Measurements from ENCODE around the gene PROM1.

Gene PROM1

DNA sequence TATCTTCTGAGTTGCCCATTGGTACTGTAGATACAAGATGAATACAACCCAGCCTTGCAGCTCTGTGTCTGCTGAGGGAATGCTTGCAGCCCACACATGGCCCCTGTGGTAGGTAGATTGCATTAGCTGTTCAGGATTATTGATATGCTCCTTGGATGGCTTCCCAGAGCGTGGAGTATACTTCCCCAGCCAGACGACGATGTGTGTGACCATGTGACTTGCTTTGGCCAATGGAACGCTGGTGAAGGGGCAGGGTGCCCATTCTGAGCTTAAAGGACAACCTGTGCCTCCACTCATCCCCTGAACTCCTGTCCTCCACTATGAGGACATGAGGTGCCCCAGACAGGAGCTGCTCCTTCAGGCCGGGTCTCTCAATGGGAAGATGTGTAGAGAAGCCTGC is 96.9 kb downstream of the PROM1 start:
- no peak for DNase-seq

DNA sequence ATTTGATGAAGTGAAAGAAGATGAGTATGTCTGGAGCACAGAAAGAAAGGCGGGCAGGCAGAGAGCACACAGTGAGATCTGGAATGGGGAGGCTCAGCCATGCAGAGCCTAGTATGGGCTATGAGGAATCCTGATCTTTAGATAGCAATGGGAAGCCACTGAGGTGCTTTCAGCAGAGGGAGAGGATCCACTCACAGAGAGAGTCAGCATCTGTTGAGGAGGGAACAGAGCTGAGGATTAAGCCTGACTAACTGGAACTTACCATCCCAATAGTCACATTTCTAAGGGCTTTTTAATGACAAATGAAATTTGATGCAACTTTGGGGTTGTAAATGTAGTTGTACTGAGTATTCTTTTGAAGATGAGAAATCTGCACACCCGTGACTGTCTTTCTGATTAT is 100.2 kb downstream of the PROM1 start:
- DNase-seq: no peak

DNA sequence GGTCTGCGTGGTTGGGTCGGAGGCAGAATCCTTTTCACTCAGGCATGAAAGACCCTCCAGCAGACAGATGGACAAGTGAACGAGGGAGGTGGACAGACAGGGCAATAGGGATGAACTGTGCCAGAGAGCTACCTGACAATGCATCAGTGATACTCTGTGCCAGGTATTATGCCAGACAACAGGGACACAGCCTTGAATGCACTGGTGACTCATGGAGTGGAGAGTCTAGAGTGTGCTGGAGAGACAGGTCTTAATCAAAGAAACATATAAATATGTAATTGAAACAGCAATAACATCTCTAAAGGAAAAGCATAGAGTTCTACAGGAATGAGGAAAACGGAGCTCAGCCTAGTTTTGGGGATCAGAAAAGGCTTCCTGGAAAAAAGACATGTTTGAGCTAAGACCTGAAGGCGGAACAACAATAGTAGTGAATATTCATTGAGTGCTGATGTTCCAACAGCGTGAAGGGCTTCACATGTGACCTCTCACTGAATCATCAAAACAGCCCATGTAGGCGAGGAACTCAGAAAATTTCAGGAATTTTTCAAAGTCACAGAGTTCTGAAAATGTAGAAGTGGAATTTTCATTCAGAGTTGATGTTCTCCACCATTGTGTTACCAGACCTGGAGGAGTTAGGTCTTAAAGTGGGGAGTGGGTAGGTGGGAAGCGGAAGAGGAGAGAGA is 100.8 kb downstream of the PROM1 start:
- peak; percentile 33 for DNase-seq

DNA sequence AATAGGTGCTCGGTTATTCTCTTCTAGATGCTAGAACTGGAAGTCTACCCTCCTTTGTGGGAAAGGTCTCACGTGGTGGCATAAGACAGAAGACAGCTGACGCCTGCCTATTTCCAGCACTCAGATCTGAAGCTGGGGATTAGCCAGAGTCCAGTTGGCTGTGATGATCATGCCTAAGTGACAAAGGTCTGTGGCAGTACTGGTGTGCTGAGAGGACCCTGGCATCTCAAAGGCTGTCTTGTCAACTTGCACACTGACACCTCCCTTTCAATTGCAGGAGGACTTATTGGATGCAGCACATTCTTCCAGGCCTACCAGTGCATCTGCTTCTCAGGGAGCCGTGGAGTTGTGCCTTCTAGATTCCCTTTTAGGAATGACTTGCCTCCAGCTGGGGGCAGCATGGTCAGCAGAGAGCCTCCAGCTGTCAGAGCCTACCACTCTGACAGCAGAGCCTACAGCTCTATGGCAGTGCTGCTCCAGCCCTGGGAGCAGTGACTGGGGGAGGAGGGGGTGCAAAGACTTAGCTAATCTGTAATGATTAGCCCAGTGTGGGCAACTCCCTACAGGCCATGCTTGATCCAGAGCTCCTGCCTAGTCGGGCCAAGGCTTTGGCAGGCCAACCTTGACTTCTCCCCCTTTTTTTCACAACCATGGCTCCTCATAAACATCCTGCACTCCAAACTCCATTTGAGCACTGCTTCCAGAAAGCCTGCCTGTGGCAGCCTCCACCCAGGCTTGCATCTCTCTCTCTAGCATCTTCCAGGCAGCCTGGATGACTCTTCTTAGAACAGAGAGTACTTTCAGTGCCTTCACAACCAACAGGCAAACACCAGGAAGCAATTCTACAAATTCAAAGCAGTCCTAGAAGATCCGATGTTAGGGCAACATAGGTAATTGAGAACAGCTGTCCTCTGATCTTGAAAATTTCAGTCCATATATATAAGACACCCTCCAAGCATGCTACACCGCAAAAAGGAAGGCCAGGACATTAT is 107.1 kb downstream of the PROM1 start:
- DNase-seq: no peak

DNA sequence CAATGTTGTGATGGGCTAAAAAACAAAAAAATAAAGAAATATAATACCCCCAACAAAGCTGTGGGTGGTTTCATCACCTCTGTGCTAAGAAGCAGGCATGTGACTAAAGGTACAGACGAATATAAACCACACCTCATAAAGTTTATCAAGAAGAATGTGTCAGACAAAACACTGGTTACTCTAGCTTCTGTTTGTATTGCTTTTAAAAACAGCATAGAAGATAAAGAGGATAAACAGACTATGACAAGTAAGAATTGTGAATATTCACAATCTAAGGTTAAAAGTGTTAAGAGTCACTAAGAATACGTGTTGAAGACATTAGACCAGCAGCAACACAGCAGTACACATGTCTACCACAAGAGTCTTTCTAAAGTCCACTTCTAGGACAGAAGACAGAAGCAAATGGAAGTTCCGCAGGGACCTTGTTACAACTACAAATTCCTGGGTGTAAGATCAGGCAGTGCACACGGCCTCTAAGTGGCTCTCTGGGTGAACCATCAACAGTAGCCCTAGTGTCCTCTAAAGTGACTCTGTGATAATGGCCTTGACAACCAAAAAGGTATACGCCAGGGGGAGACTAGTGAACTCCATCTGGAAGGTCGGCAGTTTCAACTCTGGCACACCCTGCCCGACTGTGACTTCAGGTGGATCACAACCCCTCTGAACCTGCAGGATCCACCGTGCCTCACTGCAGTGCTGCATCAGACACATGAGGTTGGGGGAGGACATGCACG is 112.6 kb downstream of the PROM1 start:
- DNase-seq: no peak

DNA sequence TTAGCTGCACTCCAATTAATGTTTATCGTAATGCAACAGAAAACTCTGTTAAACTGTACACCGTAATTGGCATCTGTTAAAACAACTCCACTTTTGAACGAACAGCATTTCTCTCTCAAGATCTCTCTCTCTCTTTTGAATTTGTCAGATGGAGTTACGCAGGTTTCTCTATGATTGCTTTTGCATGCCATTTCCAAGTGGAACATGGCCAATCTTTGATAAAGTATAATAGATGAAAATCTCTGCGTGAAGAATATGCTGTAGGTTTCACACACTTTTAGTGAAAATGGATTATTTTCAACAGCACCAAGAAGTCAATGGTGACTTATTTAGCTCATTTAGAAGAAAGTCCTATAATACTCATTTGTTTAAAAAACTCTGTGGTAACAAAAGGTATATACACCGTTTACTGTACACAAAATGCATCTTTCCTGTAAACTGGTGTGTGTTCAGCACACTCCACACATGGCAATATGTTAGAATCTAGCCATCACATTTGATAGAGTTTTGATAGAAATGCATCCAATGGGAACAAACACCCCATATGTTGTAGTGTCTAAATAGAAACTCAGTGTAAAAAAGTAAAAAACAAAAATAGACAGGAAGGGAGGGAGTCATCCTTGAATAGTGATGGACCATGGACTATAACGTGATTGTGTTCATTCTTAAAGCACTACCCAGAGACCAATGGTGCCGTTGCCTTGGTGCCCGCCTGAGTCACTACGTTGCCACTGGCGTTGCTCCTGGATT is 115.1 kb downstream of the PROM1 start:
- no peak for DNase-seq

DNA sequence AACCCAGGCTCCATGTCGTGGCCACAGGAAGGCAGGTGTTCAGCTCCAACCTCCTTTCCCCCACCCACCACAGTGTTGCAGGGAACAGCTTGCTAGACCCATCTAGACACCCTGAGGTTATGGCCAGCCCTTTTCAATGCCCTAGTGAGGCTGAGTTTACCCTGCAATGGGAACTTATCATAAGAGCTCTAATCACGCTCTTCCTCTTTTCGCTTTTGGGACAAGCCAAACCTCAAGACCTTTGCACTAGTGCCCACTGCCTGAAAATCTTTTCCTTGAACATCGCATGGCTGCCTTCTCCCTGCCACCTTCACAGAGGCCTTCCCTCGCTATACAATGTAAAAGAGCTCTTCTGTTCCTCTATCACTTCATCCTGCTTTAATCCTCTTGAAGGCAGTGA is 118.5 kb downstream of the PROM1 start:
- no peak for DNase-seq

DNA sequence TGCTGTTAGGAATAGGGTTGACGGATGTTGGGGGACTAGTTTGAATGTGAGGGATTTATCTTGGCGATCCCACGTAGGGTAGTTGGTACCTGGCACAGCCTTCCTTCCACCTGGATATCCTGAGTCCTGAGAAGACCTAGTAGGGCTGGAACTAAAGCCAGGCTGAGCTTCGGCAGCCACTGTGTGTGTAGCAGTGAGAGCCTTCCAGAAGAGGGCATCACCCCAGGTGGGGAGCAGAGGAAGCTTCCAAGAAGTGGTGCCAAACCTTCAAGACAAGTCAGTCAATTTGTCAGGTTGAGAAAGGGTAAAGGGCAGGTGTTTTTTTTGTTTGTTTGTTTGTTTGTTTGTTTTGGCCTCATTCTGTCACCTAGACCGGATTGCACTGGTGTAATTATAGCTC is 119.7 kb downstream of the PROM1 start:
- no peak for DNase-seq

DNA sequence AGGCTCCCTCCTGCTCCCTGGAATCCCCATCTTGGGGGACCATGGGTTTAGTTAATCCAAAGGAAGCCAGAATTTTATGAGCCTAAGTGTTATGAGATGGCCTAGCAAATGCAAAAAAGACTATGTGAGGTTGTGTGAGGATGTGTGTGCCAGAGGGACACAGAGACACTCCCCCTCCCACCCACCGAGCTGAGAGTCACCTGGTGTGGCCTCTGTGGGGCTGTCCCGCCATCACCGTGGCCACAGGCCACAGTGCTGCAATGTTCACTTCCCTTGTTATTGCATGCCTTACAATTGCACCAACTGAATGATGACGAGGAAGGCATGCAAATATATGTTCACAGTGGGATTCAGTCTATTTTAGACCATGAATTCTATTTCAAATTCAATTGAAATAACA is 120.2 kb downstream of the PROM1 start:
- no peak for DNase-seq

DNA sequence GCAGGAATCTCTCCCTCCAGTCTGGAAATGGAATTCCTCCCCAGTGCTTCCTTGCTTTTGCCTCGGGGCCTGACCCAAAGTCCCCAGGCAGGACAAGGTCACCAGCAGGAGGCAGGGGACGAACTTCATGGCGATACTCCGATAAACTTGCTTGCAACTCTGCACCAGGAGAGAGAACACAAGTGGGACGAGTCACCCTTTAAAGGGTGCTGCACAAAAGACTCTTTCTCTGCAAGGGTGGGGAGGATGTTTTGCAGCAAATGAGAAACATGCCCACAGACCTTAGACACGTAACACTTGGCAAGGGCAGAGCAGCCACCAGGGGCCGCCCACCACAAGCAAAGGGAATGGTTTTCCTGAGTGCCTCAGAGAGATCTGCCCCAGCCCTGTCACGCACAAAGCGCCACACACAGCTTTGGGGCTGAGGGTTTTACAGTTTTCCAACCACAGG is 120.8 kb downstream of the PROM1 start, which contains the start of gene FGFBP2:
Gene FGFBP2 (minus strand): TSS at position 175 of the 451 bp plus-strand sequence. CDS start 46 bp downstream, at position 129.
- peak; percentile 64 for DNase-seq

DNA sequence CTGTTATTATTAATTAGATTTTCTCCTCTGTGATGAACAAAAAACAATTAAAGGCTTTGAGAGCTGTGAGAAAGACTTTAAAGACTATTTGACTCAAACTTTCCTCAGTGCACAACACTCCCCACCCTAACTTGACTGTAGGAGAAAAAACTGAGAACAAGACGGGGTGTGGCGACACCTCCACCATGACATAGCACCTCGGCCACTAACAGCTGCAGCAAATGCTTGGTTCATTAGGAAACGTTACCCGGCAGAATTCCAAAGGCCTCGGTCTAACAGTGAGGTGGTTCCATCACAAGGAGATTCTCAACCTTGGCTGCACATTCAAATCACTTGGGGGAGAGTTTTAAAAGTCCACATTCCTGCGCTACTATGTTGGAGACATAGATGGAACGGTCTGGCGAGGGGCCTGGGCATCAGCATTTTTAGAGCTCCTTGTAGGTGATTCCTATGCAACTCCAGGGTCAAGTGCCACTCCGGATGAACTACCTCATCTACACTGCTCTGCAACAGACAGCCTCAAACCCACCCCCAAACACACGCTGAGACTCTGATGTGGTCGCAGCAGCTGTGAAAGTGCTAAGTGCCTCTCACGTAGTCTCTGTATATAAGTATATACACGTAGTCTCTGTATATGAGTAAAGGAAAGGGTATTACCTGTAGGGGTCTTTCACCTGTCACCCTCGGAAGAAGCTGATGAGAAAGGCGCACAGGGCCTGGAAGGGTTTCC is 121.9 kb downstream of the PROM1 start:
- DNase-seq: no peak

DNA sequence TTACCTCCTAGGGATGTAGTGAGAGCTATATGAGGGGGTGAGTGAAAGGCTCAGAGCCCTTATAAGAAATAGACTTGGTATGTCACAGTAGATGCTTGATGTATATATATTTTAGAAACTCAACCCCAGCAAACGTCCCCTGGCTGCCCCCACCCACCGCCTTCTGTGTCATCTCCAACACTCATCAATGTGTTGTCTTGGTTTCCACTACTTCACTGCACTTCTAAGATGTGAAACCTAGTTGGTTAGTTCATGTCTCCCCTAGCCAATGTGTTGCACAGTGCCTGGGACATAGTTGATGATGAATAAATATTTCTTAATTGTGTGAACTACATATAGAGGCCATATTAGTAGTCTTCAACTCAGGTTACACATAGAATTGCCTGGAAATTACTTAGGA is 125.3 kb downstream of the PROM1 start:
- DNase-seq: no peak

DNA sequence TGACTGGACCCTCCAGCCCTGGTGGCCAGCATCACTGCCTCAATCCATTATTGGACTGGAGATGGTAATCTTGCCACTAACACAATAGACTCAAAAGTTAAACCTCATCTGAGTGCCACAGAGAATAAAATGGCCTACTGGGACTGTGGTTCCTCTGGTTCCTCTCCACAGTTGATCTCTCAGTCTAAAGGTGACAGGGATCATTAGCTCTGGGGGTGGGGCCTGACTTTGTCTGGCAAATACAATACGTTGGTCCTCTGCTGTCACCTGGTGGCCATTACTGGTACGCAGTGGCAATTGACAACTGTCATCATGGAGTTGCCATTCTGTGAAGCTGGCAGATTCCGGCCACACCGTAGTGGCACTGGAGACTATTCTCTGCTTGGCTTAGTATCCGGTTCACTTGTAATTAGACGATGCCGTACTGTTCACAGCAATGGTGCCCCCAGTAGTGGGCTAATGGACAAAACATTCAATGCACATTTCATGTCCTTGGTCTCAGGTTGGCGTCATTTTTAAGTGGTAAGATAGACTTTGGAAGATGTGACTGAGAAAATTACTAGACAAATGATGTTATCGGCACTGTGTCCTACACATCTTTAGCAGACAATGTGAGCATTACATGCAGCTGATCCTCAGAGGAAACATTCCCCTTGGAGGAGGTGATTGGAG is 127.5 kb downstream of the PROM1 start:
- peak; percentile 53 for DNase-seq

DNA sequence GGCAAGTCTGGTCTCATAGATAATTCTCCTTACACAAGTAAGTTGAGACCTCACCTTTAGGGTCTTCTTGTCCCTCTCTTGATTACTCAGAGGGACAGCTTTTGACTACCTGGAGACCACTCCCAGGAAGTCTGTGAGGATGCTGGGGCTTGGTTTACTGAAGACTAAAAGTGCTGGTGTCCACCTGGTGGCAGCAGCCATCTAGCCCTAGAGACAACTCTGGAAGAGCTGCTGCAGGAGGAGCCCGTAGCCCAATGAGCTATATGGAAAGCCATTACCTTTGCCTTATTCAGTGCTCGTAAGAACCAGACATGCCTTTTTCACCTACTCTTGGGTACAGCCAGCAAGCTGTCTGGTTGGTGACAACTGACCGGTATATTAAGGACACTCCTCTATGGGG is 128.2 kb downstream of the PROM1 start:
- peak; percentile 11 for DNase-seq

DNA sequence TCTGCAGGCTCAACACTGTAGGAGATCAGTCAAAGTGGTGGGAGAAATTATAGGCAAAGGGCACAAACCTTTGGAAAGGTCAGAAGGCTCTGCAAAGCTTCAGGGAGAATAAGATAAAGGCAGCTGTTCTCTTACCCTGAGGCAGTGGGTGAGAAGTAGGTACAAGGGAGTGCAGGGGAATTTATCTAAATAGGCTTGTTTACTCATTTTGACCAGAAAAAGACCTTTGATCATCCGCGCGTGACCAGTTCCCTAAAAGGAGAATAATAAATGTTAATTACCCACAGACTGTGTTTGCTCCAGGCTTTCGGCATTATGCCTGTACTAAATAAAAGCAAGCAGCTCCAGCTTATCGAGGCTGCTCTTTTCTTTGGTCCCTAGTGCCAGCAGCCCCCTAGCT is 130.2 kb downstream of the PROM1 start:
- no peak for DNase-seq

DNA sequence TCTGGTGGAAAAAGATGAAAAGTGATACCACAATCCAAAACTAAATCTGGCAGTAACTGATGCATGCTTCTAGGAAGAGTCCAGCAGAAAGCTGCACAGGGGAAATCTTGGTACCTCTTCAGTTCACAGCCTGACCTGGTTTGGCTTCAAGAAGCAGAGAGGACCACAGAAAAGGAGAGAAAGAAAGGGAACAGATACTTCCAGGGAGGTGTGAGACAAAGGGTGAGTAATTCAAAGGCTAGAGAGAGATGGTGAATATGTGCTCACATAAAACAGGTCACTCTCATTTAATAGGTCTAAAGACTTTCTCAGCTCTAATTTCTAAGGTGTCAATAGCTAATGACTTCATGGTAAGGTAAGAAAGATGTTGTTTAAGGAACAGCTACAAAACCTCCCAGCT is 132.0 kb downstream of the PROM1 start:
- no peak for DNase-seq

DNA sequence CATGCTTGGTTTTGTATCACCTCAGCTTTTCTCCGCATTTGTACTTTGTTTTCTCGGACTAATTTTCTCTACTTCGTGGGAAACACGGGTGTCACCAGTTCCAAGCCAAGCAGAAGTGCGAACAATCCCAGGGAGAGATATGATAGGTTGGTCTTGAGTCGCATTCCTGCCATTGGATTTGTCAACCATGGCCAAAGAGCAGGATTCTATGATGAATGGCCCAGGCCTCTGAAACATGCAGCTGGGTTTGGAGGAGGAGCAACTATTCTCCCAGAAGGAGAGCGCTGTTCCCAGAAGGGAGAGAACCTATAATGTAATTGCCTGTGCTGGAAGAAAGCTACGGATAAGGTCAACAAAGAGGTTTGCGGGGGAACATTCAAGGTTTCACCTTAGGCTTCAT is 135.0 kb downstream of the PROM1 start:
- no peak for DNase-seq

DNA sequence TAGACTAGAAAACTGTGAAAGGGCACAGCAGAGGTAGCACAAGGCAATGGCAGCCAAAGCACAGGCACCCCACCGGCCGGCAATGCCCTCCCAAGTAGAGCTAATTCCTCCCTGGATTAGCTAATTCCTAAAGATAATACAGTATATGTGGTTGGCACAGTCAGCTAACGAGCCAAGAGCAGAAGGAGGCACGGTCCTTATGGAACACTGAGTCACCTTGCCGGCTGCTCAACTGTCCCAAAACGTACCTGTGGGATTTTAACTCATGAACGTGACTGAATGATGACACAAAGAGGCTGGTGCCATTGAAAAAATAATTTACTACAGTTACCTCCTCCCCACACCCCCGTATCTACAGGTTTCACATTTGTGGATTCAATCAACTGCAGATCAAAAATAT is 136.1 kb downstream of the PROM1 start:
- no peak for DNase-seq

DNA sequence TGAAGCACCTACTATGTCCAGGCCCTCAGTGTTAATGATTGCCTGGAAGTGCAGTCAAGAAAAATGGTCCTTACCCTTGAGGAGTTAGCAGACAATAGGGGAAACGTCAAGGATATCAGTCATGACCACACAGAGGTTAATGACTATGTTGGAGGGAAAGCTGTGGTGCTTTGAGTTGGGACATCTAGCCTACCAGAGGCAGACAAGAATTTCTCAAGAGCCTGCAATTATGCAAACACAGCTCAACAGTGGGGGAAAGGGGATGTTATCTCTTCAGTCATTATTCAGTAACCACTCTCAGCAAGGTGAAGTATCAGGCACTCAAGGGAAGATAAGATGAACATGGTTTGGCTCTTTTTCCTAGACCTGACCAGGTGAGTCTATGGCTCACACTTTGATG is 138.3 kb downstream of the PROM1 start:
- no peak for DNase-seq

DNA sequence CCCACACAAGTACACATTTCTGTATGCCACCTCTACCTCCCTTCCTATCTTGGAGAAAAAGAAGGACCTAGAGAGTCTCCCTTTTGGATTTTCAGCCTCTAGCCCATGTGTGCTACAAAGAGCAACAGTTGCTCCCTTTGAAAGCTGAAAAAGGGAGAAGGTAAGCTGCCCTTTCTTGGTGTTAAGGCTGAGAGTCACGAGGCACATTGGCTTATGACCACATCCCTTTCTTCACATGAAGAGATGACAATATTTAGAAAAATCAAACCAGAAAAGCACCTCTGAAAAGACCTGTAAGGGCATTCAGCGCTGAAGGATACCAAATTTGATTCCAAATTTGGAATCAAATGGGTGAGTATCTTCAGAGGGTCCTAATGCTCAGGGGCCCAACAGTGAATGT is 138.9 kb downstream of the PROM1 start:
- DNase-seq: no peak

DNA sequence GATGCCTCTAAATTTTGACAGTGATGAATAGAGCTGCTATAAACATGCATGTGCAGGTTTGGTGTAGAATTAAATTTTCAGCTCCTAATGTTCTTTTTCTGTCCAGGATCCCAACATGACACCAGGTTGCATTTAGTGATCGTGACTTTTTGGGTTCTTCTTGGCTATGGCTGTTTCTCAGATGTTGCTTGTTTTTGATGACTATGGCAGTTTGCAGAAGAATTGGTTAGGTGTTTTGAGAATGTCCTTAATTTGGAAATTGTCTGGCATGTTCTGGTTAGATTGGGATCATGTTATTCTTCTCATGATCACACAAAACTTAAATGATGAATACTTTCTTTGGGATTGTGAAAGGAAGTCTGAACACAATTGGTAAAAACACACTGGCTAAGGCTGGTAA is 141.5 kb downstream of the PROM1 start:
- DNase-seq: no peak

Measured in fibroblast of skin of abdomen (primary cell).